GM23248 (cell line): Measurements from ENCODE around the gene PPBP.

Experiments used
- EZH2 ChIP-seq: fragments of 200-600 bp; sonication (generic); IDR thresholded peaks from 2 replicates; pipeline ENCODE4 v1.6.1; 2018; ENCODE audit warnings: antibody characterized with exemption, mild to moderate bottlenecking; ENCODE audit not compliant: insufficient read depth, poor library complexity, severe bottlenecking
- EZH2phosphoT487 ChIP-seq: fragments of 200-600 bp; sonication (generic); IDR thresholded peaks from 2 replicates; pipeline ENCODE4 v1.6.1; 2018; ENCODE audit warnings: antibody characterized with exemption, moderate library complexity, mild to moderate bottlenecking, low read depth; ENCODE audit not compliant: insufficient read depth

- no peak for TF ChIP-seq EZH2
- no peak for TF ChIP-seq EZH2phosphoT487
These were observed 17.0 kb downstream of the PPBP start for GRCh38 chr4:73970945-73971344.
